ENCODE measurements around the gene RGP1.

RGP1 gene

GRCh38 chr9:35749515-35750255 is 598 bp downstream of the RGP1 start:
- TF ChIP-seq PAX5 (IDR thresholded peaks at IDR 0.05; ENCODE audit: insufficient read depth, low read length, severe bottlenecking) (no peak), SPI1 (IDR thresholded peaks at IDR 0.05; ENCODE audit: low read depth, low read length) (0 out of 2 replicates have a peak, but pooled peaks have one; percentile 25)
- DNase-seq (ENCODE audit: insufficient read length, low spot score) (peak; percentile 25), FAIRE-seq (peak; percentile 89)

DNA sequence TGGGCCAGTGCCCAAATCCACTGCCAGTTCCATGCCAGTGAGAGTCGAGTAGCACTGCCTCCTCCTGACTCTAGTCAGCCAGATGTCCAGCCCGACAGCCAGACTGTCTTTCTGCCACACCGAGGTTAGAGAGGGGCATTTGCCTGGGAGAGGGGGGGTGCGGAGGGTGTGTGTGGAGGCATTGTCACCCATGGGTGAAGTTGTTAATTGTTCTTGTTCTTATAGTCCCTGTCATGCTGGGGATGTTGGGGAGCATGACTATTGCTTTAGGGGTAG is 1.1 kb downstream of the RGP1 start:
- DNase-seq (ENCODE audit: insufficient read length, low spot score) (no peak), FAIRE-seq (no peak)
- no peak for TF ChIP-seq TAF1 (IDR thresholded peaks at IDR 0.05; ENCODE audit: low read depth, low read length)
- TF ChIP-seq POU2F2 (IDR thresholded peaks at IDR 0.05; ENCODE audit: low read depth, low read length): no peak
- TF ChIP-seq SPI1 (IDR thresholded peaks at IDR 0.05; ENCODE audit: low read depth, low read length): no peak
- TF ChIP-seq PAX5 (IDR thresholded peaks at IDR 0.05; ENCODE audit: insufficient read depth, low read length, severe bottlenecking): no peak
- no peak for TF ChIP-seq POLR2AphosphoS5 (IDR thresholded peaks at IDR 0.05; ENCODE audit: low read depth, low read length)
- TF ChIP-seq POLR2A (IDR thresholded peaks at IDR 0.05; ENCODE audit: low read depth, low read length): no peak

- FAIRE-seq (no peak), DNase-seq (ENCODE audit: insufficient read length, low spot score) (no peak)
- no peak for TF ChIP-seq POLR2A (IDR thresholded peaks at IDR 0.05; ENCODE audit: low read depth, low read length)
- TF ChIP-seq TAF1 (IDR thresholded peaks at IDR 0.05; ENCODE audit: low read depth, low read length): no peak
- no peak for TF ChIP-seq SPI1 (IDR thresholded peaks at IDR 0.05; ENCODE audit: low read depth, low read length)
- no peak for TF ChIP-seq POU2F2 (IDR thresholded peaks at IDR 0.05; ENCODE audit: low read depth, low read length)
- TF ChIP-seq PAX5 (IDR thresholded peaks at IDR 0.05; ENCODE audit: insufficient read depth, low read length, severe bottlenecking): no peak
- no peak for TF ChIP-seq POLR2AphosphoS5 (IDR thresholded peaks at IDR 0.05; ENCODE audit: low read depth, low read length)
Measured at GRCh38 chr9:35753466-35753865, 4.4 kb downstream of the RGP1 start.

DNA sequence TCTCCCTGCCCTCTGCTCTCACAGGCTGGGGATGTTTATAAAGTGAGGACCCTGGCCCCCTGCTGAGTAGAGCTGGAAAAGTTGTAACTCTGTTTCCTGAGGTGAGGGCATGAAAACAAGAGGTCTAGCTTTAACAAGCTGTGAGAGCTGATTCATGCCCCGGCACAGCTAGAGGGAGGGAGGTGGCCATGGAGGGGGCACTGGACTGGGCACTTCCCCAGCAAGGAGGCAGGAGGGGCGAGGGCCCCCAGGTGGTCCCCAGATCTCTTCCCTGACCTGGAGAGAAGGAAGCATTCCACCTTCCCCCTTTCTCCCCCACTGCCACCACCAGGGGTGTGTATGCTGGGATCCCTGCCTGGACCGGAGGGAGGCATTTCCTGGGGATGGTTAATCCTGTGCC is 5.2 kb downstream of the RGP1 start, which contains the start of gene MSMP:
MSMP (minus strand) TSS at position 13 of the 400 bp plus-strand sequence. CDS start 147 bp downstream, outside the sequence.
- no peak for DNase-seq (ENCODE audit: insufficient read length, low spot score)
- FAIRE-seq: no peak
- TF ChIP-seq POU2F2 (IDR thresholded peaks at IDR 0.05; ENCODE audit: low read depth, low read length): no peak
- no peak for TF ChIP-seq TAF1 (IDR thresholded peaks at IDR 0.05; ENCODE audit: low read depth, low read length)
- no peak for TF ChIP-seq POLR2A (IDR thresholded peaks at IDR 0.05; ENCODE audit: low read depth, low read length)
- TF ChIP-seq SPI1 (IDR thresholded peaks at IDR 0.05; ENCODE audit: low read depth, low read length): no peak
- no peak for TF ChIP-seq PAX5 (IDR thresholded peaks at IDR 0.05; ENCODE audit: insufficient read depth, low read length, severe bottlenecking)
- no peak for TF ChIP-seq POLR2AphosphoS5 (IDR thresholded peaks at IDR 0.05; ENCODE audit: low read depth, low read length)

GRCh38 chr9:35755071-35755470 is 6.0 kb downstream of the RGP1 start:
- FAIRE-seq: no peak
- TF ChIP-seq TAF1 (IDR thresholded peaks at IDR 0.05; ENCODE audit: low read depth, low read length) (no peak), PAX5 (IDR thresholded peaks at IDR 0.05; ENCODE audit: insufficient read depth, low read length, severe bottlenecking) (no peak), POLR2A (IDR thresholded peaks at IDR 0.05; ENCODE audit: low read depth, low read length) (no peak), POU2F2 (IDR thresholded peaks at IDR 0.05; ENCODE audit: low read depth, low read length) (no peak), SPI1 (IDR thresholded peaks at IDR 0.05; ENCODE audit: low read depth, low read length) (no peak), POLR2AphosphoS5 (IDR thresholded peaks at IDR 0.05; ENCODE audit: low read depth, low read length) (no peak)
- no peak for DNase-seq (ENCODE audit: insufficient read length, low spot score)

DNA sequence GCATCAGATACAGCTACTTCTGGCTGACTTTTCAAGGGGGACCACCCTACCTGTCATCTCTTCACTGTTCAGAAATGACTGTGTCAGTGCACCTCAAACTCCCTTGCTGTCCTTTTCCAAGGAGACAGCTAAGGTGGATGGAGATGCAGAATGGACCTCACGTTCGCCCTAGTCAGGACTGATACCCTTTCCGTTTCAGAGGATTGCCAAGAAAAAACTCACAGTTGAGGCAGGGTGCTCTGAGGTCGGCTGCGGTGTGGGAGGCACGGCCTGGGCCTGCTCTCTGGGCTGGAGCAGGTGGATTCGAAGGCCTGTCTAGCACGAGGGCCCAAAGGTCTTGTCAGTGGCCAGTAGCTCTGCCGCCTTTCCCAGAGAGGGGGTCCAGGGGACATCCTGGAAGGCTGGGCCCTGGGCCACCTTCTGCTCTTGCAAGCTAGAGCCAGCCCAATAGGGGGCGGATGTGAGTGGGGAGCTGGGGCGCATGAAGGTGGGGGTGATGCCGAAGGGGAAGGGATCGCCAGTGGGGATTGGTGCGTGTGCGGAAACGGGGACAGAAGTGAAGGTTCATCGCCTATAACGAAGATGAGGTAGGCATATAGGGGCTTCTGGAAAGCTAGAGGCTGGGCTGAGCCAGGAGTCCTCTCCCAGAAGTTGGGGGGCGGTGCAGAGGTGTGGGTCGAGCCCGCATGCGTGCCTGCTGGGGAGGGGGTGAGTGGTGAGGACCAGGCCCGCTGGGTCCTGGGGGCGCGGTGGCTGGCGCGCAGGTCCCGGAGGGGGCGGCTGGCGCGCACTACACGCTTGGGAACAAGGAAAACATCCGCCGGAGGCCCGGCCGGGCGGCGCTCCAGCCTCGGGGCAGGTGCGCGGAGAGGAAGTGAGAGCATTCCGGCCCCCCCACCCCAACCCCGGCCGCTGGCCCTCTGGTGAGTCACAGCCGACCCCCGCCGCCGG is 7.5 kb downstream of the RGP1 start:
- DNase-seq (ENCODE audit: insufficient read length, low spot score) (peak; percentile 62), FAIRE-seq (no peak)
- TF ChIP-seq SPI1 (IDR thresholded peaks at IDR 0.05; ENCODE audit: low read depth, low read length): peak; percentile 88
- no peak for TF ChIP-seq TAF1 (IDR thresholded peaks at IDR 0.05; ENCODE audit: low read depth, low read length)

DNA sequence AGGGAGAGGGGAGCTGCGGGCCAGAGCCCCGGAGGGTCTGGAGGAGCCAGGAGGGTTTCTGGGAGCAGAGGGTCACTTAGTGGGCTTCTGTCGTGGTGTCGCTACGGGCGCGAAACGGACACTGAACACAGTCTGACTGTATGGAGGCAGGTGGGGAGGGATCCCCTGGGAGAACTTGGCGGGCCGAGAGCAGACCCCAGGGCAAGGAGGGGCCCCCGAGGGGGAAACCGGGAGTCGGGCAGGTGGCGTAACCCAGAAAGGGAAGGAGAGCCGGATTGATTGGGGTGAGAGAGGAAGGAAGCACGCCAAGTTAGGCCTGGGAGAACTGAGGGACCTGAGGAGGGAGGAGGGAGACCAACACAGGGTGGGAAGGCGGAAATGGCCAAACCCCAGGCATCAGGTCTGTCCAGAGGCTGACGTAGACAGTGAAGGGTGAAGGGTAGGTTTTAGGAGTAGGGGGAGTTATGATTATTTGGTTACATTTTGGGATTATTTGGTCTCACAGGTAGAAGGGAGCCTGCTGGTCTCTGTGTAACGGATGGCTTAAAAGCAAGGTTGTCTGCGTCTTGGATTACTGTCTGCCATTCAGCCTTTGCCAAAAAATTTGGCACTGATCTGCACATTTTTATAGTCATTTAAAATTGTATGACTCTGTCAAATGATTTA is 8.3 kb downstream of the RGP1 start:
- peak; percentile 87 for FAIRE-seq
- DNase-seq (ENCODE audit: insufficient read length, low spot score): peak; percentile 29

DNA sequence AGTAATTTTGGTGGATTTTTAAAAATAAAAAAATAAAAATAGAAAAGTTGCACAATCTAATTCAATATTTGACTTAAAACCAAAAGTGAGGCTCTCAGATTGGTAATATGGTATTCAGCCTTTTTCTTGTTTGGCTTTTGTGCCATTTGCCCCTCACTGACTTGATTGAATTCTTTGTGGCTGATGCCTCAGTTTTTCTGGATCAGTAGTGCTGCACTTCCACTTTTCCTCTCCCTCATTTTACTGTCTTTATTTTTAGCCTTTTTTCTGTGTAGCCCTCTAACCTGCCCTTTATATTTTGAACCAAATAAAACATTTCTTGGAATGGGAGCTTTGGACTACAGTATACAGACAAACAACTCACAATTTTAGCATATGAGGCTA is 8.8 kb downstream of the RGP1 start:
- FAIRE-seq (no peak), DNase-seq (ENCODE audit: insufficient read length, low spot score) (no peak)
- TF ChIP-seq TAF1 (IDR thresholded peaks at IDR 0.05; ENCODE audit: low read depth, low read length) (no peak), PAX5 (IDR thresholded peaks at IDR 0.05; ENCODE audit: insufficient read depth, low read length, severe bottlenecking) (no peak), POU2F2 (IDR thresholded peaks at IDR 0.05; ENCODE audit: low read depth, low read length) (no peak), POLR2AphosphoS5 (IDR thresholded peaks at IDR 0.05; ENCODE audit: low read depth, low read length) (no peak), SPI1 (IDR thresholded peaks at IDR 0.05; ENCODE audit: low read depth, low read length) (no peak), POLR2A (IDR thresholded peaks at IDR 0.05; ENCODE audit: low read depth, low read length) (no peak)

More for the DNA sequence above, 8.3 kb downstream of the RGP1 start:
- peak; percentile 58; the same call in 1 of the 2 replicates for TF ChIP-seq POLR2AphosphoS5 (IDR thresholded peaks at IDR 0.05; ENCODE audit: low read depth, low read length)
- peak; percentile 59 for TF ChIP-seq POLR2A (IDR thresholded peaks at IDR 0.05; ENCODE audit: low read depth, low read length)
- TF ChIP-seq POU2F2 (IDR thresholded peaks at IDR 0.05; ENCODE audit: low read depth, low read length): no peak
- TF ChIP-seq PAX5 (IDR thresholded peaks at IDR 0.05; ENCODE audit: insufficient read depth, low read length, severe bottlenecking): no peak
- 0 out of 2 replicates have a peak, but pooled peaks have one; percentile 7 for TF ChIP-seq SPI1 (IDR thresholded peaks at IDR 0.05; ENCODE audit: low read depth, low read length)
- no peak; the same call in 1 of the 2 replicates for TF ChIP-seq TAF1 (IDR thresholded peaks at IDR 0.05; ENCODE audit: low read depth, low read length)

DNA sequence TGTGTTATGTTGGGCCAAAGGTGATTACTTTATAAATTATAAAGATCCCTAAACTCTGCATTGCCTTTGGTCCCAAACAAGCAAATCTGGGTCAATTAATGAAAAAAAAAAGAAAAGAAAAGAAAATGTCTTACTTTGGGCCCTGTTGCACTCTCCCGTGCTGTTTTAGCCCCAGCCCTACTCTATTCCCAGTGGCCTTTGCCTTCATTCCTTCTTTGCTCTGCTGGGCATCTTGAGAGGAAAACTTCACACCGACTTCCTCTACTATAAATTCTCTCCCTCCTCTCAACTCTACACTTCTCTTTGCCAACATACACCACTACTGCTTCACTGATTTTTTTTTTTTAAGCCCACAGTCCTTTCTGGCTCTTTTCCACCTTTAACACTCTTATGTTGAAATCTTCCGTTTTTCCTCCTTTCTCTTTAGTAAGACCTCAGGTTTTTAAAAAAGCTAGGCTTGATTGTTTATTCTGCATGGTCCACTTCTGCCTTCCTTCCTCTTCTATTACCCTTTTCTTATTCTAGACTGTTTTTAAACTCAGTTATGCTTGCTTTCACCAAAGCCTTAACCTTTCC is 9.5 kb downstream of the RGP1 start:
- FAIRE-seq (no peak), DNase-seq (ENCODE audit: insufficient read length, low spot score) (no peak)
- TF ChIP-seq POU2F2 (IDR thresholded peaks at IDR 0.05; ENCODE audit: low read depth, low read length): no peak
- no peak for TF ChIP-seq POLR2A (IDR thresholded peaks at IDR 0.05; ENCODE audit: low read depth, low read length)
- TF ChIP-seq PAX5 (IDR thresholded peaks at IDR 0.05; ENCODE audit: insufficient read depth, low read length, severe bottlenecking): no peak
- TF ChIP-seq SPI1 (IDR thresholded peaks at IDR 0.05; ENCODE audit: low read depth, low read length): no peak
- no peak for TF ChIP-seq POLR2AphosphoS5 (IDR thresholded peaks at IDR 0.05; ENCODE audit: low read depth, low read length)
- no peak for TF ChIP-seq TAF1 (IDR thresholded peaks at IDR 0.05; ENCODE audit: low read depth, low read length)
